ENCODE measurements around the gene UBR2.
"Not testable (repeated sequence)": the region's sequence is repeated elsewhere in the genome, so short reads cannot be mapped to it uniquely, and the experiment has no call there.

UBR2 gene

DNA sequence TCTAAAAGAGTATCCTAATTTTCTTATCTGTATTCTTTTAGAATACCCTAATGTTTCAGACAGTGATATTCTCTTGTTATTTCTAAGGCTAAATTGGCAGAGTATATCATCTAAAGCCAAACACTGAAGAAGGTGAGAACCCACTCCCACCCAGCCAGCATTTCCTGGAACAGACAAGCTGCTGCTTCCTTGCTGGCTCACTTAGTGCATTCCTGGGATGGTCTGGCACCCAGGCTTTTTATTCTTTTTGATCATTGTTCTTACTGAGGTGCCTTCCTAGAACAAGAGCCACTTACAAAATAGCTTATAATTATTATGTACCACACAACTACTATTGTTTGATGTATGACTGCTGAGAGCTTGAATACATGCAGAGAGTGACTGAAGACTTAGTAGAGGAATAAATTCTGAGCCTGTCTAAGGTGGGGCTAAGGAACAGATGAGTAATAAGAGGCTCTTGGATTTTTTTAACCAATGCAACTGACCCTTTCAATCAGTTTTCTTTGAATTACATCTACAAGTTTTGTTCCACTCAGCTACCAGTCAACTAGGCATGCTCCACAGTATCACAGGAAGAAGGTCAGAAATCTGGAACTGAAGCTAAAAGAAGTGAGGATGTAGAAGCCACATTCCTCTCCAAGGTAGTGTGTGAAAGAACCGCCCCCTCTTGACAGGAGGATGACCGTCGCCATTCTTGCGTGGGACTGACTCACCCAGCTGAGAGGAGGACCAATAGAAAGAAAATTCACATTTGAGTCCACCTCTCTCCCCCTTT is 128.5 kb downstream of the UBR2 start:
- DNase-seq (ENCODE audit: low read depth in 2 of 2), result no peak

GRCh38 chr6:42693725-42694323 is 130.0 kb downstream of the UBR2 start:
- DNase-seq (ENCODE audit: low read depth in 2 of 2), result no peak

DNA sequence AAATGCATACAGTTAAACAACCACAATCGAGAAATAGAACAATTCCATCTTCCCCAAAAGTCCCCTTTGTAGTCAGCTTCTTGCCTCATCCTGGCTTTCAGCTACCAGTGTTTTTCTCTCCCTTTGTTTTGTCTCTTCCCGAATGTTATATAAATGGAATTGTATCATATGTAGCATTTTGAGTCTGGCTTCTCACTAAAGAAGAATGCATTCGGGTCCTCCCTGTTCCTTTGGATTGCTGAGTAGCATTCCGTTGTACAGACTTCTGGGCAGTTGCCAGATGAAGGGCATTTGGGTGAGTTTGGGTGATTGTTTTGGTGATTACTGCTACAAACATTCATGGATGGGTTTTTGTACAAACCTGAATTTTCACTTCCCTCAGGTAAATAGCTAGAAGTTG is 130.8 kb downstream of the UBR2 start:
- DNase-seq (ENCODE audit: low read depth in 2 of 2), result peak; percentile 51 to 62

GRCh38 chr6:42696526-42697267 is 132.9 kb downstream of the UBR2 start:
- DNase-seq (ENCODE audit: low read depth in 2 of 2), result peak; percentile 51 to 54

- no peak for DNase-seq (ENCODE audit: low read depth in 2 of 2)
Measured at GRCh38 chr6:42697268-42697655, 133.4 kb downstream of the UBR2 start.

DNA sequence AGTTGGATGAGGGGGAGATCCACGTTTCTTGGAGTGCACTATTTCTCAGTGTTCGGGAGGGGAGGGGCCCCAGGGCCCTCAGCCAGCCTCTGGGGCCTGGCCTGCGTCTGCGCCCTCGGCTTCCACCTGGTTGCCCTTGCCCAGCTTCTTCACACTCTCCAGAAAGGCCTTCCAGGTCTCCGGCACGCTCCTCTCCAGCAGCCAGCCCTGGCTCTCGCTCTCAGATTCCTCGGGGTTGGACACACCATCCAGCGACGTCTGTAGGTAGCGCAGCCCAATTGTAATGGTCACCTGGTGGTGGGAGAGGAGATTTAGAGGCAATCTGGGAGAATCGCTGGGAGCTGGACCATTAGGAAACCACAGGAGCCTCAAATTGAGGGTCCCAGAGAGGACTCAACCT is 134.4 kb downstream of the UBR2 start:
- no peak for DNase-seq (ENCODE audit: low read depth in 2 of 2)

- DNase-seq (ENCODE audit: low read depth in 2 of 2), result no peak
Measured at GRCh38 chr6:42702200-42702599, 138.4 kb downstream of the UBR2 start.

- DNase-seq (ENCODE audit: low read depth in 2 of 2), result not testable (repeated sequence)
Measured at GRCh38 chr6:42702786-42703185, 139.0 kb downstream of the UBR2 start.

DNA sequence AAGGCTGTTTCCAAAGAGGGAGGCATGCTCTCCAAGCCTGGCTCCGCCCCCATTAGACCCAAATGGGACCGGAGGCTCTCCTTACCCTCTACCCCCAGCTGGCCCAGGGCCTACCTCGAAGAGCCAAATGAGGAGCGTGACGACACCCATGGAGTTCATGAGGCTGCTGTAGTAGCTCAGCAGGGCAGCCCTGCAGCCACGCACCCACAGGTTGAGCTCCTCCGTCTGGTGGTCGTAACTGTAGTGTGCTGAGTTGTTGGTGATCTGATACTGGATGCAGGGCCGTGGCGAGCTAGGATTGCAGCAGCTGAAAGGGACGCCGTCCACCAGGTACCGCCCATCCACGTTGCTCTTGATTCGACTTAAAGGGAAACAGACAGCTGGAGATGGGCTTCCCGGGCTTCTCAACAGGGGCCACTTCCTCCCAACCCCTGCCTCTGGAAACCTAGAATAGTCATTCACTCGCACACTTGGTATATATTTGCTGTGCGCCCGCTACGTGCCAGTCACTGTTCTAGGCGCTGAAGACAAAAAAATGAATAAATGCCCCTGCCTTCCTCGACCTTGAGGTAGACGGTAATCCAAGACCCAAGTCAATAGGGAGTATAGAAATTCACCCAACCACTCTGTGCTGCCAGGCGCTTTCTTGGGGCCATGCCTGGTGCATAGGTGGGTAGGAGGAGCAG is 140.6 kb downstream of the UBR2 start:
- DNase-seq (ENCODE audit: low read depth in 2 of 2), result no peak

DNA sequence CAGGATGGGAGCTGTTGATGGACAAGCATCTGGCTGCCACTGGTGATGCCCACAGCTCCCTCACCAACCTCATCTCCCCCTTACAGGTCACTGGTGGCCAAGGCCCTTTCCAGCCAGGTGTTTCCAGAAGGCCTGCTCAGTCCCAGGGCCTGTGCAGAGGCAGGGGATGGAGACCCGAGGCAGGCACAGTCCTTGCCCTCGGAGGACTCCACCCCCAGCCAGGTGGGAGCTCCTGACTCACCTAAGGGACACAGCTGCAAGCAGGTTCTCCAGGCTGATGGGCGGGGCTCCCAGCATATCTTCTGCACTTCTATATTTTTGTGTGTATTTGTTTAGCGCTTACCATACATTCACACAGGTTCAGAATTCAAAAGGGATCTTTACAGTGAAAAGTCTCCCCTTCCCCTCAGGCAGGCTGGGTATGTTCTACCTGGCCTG is 141.1 kb downstream of the UBR2 start:
- DNase-seq (ENCODE audit: low read depth in 2 of 2), result no peak

DNA sequence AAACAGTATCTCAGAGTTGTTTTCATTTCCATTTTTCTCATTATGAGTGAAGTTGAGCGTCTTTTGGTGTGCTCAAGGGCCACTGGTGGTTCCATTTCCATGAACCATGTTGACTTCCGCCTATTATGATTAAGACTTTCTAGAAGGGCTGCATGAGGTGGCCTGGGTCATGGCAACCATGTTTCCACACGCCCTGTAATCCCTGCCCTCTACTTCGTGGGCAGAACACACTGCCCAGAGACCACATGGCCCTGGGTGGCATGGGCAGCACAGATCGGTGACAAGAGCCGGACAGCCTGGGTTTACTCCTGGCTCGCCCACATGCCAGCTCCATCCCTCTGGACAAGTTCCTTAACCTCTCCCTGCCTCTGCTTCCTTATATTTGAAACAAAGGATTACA is 143.8 kb downstream of the UBR2 start:
- no peak for DNase-seq (ENCODE audit: low read depth in 2 of 2)

- DNase-seq (ENCODE audit: low read depth in 2 of 2), result no peak
Measured at GRCh38 chr6:42708096-42708495, 144.3 kb downstream of the UBR2 start.

- no peak for DNase-seq (ENCODE audit: low read depth in 2 of 2)
Measured at GRCh38 chr6:42709871-42710270, 146.0 kb downstream of the UBR2 start.

- no peak for DNase-seq (ENCODE audit: low read depth in 2 of 2)
Measured at GRCh38 chr6:42710316-42710715, 146.5 kb downstream of the UBR2 start.

GRCh38 chr6:42711930-42712329 is 148.1 kb downstream of the UBR2 start:
- no peak for DNase-seq (ENCODE audit: low read depth in 2 of 2)

- no peak for DNase-seq (ENCODE audit: low read depth in 2 of 2)
Measured at GRCh38 chr6:42714098-42714761, 150.4 kb downstream of the UBR2 start.

GRCh38 chr6:42715871-42716270 is 152.0 kb downstream of the UBR2 start:
- DNase-seq (ENCODE audit: low read depth in 2 of 2), result no peak

DNA sequence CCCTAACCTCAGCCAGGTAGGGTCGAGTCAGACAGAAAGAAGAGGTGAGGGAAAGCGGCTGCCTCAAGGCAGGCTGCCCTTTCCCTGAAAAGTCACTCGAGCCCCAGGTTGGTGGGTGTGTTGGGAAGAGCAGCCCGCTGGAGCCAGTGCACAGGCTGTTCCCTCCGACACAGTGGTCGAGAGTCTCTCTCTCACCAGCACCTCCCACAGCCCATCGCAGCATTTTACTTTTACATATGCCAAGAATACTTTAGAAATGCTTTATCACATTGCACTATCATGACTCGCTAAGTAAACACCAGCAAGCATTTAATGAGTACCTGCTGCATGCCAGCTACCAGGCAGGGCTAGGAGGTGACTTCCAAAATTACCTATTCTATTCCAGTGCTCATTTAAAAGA is 156.9 kb downstream of the UBR2 start:
- no peak for DNase-seq (ENCODE audit: low read depth in 2 of 2)

DNA sequence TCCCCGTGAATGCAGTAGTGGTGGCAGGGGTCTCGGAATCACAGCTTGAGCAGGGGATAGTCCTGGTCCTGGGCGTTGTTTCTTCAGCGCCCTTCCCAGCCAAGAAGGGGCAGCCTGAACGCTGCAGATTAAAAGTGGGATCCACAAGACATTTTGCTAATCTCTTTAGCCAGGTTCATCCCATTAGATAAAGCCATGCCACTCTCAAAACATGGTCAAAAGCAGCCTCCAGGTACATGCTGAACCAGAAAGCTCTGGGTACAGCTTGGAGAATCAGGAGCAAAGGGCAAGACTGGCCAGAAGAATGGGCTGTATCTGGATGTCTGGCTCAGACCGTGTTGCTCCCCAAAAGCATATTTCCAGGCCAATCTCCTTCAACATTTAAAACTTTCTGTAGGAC is 158.7 kb downstream of the UBR2 start, which contains the start of gene PRPH2:
TSS of gene PRPH2 (minus strand) at position 101 of the 400 bp plus-strand sequence. CDS start 263 bp downstream, outside the sequence.
- DNase-seq (ENCODE audit: low read depth in 2 of 2), result no peak

GRCh38 chr6:42724825-42725224 is 161.0 kb downstream of the UBR2 start:
- no peak for DNase-seq (ENCODE audit: low read depth in 2 of 2)

DNA sequence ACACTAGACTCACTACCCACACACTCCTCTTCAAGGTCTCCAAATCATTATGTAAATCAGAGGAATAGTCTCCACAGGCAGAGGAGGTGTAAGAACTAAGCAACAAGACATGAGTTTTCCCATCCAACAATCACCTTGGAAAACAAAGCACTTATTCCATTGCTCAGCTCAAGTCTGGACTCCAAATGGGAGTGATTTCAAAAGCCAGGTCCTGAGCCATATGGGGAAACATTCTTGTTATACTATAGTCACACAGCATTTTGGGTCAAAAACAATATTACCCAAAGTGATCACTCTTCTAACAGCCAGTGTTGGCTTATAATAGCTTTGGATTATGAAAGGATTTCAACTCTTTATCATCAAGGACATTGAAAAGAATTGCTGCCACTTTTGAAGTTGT is 162.2 kb downstream of the UBR2 start:
- no peak for DNase-seq (ENCODE audit: low read depth in 2 of 2)
